Kidney (tissue), 14 donors: ENCODE data around the gene C1QTNF6. TPM values are rescaled to one million over a fixed set of nuclear protein-coding genes. Genes with fewer than 3 reads are reported as not detected.

Experiments
- DNase-seq, 5 donors: peaks; one replicate each; pipeline ENCODE4 v3.0.0-alpha.2; 2013 to 2020
- FAIRE-seq: peaks from 2 replicates; lab custom pipeline; 2012; peaks lifted over from hg19 to GRCh38; lab: Jason Lieb, UNC
- H3K27ac ChIP-seq, 2 donors: one replicate each; pipeline ENCODE4 v1.7.0; 2013; ENCODE audit warnings: low read depth in 2 of 2, low read length in 2 of 2, inconsistent platforms in 1 of 2
- H3K27me3 ChIP-seq: one replicate; pipeline ENCODE4 v1.7.1; 2013; ENCODE audit warnings: low read length, inconsistent platforms; ENCODE audit not compliant: control insufficient read depth, insufficient read depth
- H3K36me3 ChIP-seq, 3 donors: one replicate each; pipeline versions ENCODE4 v1.7.0 to v1.7.1; 2013; ENCODE audit warnings: low read length in 3 of 3, control low read depth in 1 of 3, inconsistent platforms in 1 of 3; ENCODE audit not compliant: insufficient read depth in 3 of 3, control insufficient read depth in 2 of 3
- H3K4me1 ChIP-seq, 3 donors: one replicate each; pipeline versions ENCODE4 v1.7.0 to v1.7.1; 2013; ENCODE audit warnings: low read length in 3 of 3, inconsistent platforms in 1 of 3, low read depth in 1 of 3; ENCODE audit not compliant: control insufficient read depth in 2 of 3, insufficient read depth in 2 of 3
- H3K4me3 ChIP-seq, 3 donors: one replicate each; pipeline versions ENCODE4 v1.7.0 to v1.8.1; 2013; ENCODE audit warnings: low read length in 3 of 3, control low read depth in 1 of 3, inconsistent platforms in 1 of 3
- H3K9ac ChIP-seq, 3 donors: one replicate each; pipeline versions ENCODE4 v1.7.0 to v1.7.1; 2013; ENCODE audit warnings: low read length in 3 of 3, control low read depth in 1 of 3, inconsistent platforms in 1 of 3
- H3K9me3 ChIP-seq, 3 donors: one replicate each; pipeline versions ENCODE4 v1.7.0 to v1.7.1; 2013; ENCODE audit warnings: low read length in 3 of 3, control low read depth in 1 of 3, inconsistent platforms in 1 of 3; ENCODE audit not compliant: control insufficient read depth in 2 of 3, insufficient read depth in 1 of 3
- intact Hi-C: fragments of 100-400 bp; cut with DNase I; formaldehyde crosslinking; loops from one replicate; pipeline ENCODE4 v1.11.1; 2022
- polyA plus RNA-seq: library from polyadenylated mRNA; stranded (reverse); fragments of 350-450 nt; fragmentation: Illumina TruSeq; extraction: RNeasy Lipid Tissue Mini Kit (QIAGEN cat#74804); gene quantifications from one replicate; pipeline ENCODE4 v1.2.3, GENCODE V29; 2014; ENCODE audit warnings: low read depth, low replicate concordance; ENCODE audit not compliant: insufficient read depth
- total RNA-seq: library from RNA; stranded (reverse); fragmentation: NEBNext Ultra II Directional; extraction: Animal tissue kit (Norgen Biotek cat#: 25700); gene quantifications from one replicate; pipeline ENCODE4 v1.2.1, GENCODE V29; 2021
- TF ChIP-seq, protein P1 (sequence below): IDR thresholded peaks from 3 replicates; pipeline ENCODE4 v1.5.1; 2012; ENCODE audit warnings: mild to moderate bottlenecking, moderate library complexity, borderline replicate concordance; ENCODE audit not compliant: insufficient read depth; ENCODE audit errors: extremely low read depth
- donor health status: control.
- donor health status: control.
- donor health status: control.
- donor health status: control.
- donor health status: control.
- donor health status: DM: yes; HTN: yes; CAD: no.
- donor health status: Normal renal cell carcinoma (clear cell type).

The C1QTNF6 gene
- total and polyA plus RNA-seq, 2 donors from 2014 or later = 3.2 to 8.0 TPM

- intact Hi-C loops = no loop called here
- TF ChIP-seq, protein P1, sequence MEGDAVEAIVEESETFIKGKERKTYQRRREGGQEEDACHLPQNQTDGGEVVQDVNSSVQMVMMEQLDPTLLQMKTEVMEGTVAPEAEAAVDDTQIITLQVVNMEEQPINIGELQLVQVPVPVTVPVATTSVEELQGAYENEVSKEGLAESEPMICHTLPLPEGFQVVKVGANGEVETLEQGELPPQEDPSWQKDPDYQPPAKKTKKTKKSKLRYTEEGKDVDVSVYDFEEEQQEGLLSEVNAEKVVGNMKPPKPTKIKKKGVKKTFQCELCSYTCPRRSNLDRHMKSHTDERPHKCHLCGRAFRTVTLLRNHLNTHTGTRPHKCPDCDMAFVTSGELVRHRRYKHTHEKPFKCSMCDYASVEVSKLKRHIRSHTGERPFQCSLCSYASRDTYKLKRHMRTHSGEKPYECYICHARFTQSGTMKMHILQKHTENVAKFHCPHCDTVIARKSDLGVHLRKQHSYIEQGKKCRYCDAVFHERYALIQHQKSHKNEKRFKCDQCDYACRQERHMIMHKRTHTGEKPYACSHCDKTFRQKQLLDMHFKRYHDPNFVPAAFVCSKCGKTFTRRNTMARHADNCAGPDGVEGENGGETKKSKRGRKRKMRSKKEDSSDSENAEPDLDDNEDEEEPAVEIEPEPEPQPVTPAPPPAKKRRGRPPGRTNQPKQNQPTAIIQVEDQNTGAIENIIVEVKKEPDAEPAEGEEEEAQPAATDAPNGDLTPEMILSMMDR = no peak
- FAIRE-seq (no peak), DNase-seq (no peak)
- Histone ChIP-seq H3K27me3 (no peaks in the 10 kb centered on the region), H3K9ac (no peak overlapping the region), H3K4me3 (no peak overlapping the region), H3K9me3 (no peaks in the 10 kb centered on the region), H3K27ac (no peak overlapping the region), H3K4me1 (peaks cover 0 to 3% (median 0%) of the 10 kb centered on the region in 3 donors), H3K36me3 (no peaks in the 10 kb centered on the region)
Observed at GRCh38 chr22:37226514-37226913, 38.5 kb upstream of the C1QTNF6 start.

DNA sequence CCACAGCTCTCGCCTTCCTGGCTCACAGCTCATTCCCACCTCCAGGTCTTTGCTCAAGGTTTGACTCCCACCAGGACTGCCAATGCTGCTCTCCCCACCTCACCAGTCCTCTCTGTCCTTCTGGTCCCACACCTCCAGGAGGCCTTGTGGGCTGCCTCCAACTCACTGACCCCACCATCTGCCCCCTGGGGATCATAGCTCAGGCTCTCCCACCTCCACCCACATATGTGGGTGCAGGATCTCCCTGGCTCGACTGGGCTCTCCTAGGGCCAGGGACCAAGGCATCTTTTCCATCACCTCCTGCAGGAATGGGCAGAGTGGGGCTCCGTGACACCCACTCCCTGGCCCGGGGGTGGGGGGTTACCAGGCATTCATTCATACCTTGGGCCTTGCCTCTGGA lies 38.0 kb upstream of the C1QTNF6 start:
- Histone ChIP-seq H3K9ac (no peak overlapping the region), H3K9me3 (no peaks in the 10 kb centered on the region), H3K27me3 (no peaks in the 10 kb centered on the region), H3K36me3 (no peaks in the 10 kb centered on the region), H3K4me1 (peaks cover 0 to 3% (median 0%) of the 10 kb centered on the region in 3 donors), H3K27ac (no peak overlapping the region), H3K4me3 (no peak overlapping the region)
- TF ChIP-seq, protein P1 = no peak
- FAIRE-seq (no peak), DNase-seq (no peak)
- intact Hi-C loops = no loop called here

- intact Hi-C loops = no loop called here
- no peaks in the 10 kb centered on the region for H3K9me3 ChIP-seq
- no peak for FAIRE-seq
- DNase-seq = no peak
- H3K4me3 ChIP-seq = no peak overlapping the region
- H3K36me3 ChIP-seq = no peaks in the 10 kb centered on the region
- no peaks in the 10 kb centered on the region for H3K27me3 ChIP-seq
- H3K4me1 ChIP-seq = peaks cover 0 to 3% (median 0%) of the 10 kb centered on the region in 3 donors
- H3K27ac ChIP-seq = no peak overlapping the region
- TF ChIP-seq, protein P1 = no peak
- no peak overlapping the region for H3K9ac ChIP-seq
Observed at GRCh38 chr22:37225481-37225880, 37.4 kb upstream of the C1QTNF6 start.
